Heart right ventricle (tissue), 16 donors: ENCODE data around the gene GABRG1. TPM values are rescaled to one million over a fixed set of nuclear protein-coding genes. Genes with fewer than 3 reads are reported as not detected.

ENCODE experiments used
- ATAC-seq, 8 donors: fragments of 200-7000 bp; cut with Tn5 transposase; one replicate each; pipeline ENCODE4 v1.9.1; 2020; ENCODE audit warnings: mild to moderate bottlenecking in 8 of 8, moderate library complexity in 8 of 8, moderate number of reproducible peaks in 1 of 8
- DNase-seq, 2 donors: peaks; one replicate each; pipeline ENCODE4 v3.0.0-alpha.2; 2020
- H3K27ac ChIP-seq, 10 donors: fragments of 200-600 bp; sonication (generic) in 2 of 10; one replicate each; pipeline versions ENCODE4 v1.5.0 to v1.8.0; 2020 to 2022; ENCODE audit warnings: mild to moderate bottlenecking in 3 of 10
- H3K27me3 ChIP-seq, 7 donors: fragments of 200-600 bp; one replicate each; pipeline ENCODE4 v1.8.0; 2021 to 2022; ENCODE audit warnings: mild to moderate bottlenecking in 2 of 7
- H3K36me3 ChIP-seq, 9 donors: fragments of 200-600 bp; sonication (generic) in 1 of 9; one replicate each; pipeline versions ENCODE4 v1.5.0 to v1.8.0; 2020 to 2022; ENCODE audit warnings: mild to moderate bottlenecking in 2 of 9
- H3K4me1 ChIP-seq, 9 donors: fragments of 200-600 bp; sonication (generic) in 1 of 9; one replicate each; pipeline versions ENCODE4 v1.5.0 to v1.8.0; 2020 to 2022; ENCODE audit warnings: mild to moderate bottlenecking in 4 of 9
- H3K4me3 ChIP-seq, 10 donors: fragments of 200-600 bp; sonication (generic) in 2 of 10; one replicate each; pipeline versions ENCODE4 v1.5.0 to v1.8.0; 2020 to 2022; ENCODE audit warnings: mild to moderate bottlenecking in 7 of 10, moderate library complexity in 2 of 10
- H3K9me3 ChIP-seq, 11 donors: fragments of 200-600 bp in 10 of 11; sonication (generic) in 2 of 11; one replicate each; pipeline versions ENCODE4 v1.5.0 to v1.8.0; 2013 to 2022; ENCODE audit warnings: mild to moderate bottlenecking in 2 of 11, control low read depth in 1 of 11, moderate library complexity in 1 of 11
- CTCF ChIP-seq, 9 donors: fragments of 200-600 bp; sonication (generic) in 2 of 9; IDR thresholded peaks; one replicate each; pipeline versions ENCODE4 v1.5.0 to v1.8.0; 2021 to 2022; ENCODE audit warnings: antibody characterized with exemption in 9 of 9, mild to moderate bottlenecking in 5 of 9, moderate library complexity in 1 of 9
- WGBS, 2 donors: extraction: QIAGEN DNeasy Blood & Tissue Kit; methylation state at CpG; one replicate each; pipeline ENCODE4 v1.1.7; 2013; ENCODE audit warnings: inconsistent platforms in 1 of 2; 5-methylcytosine and 5-hydroxymethylcytosine counted together
- intact Hi-C, 10 donors: fragments of 100-400 bp; cut with DNase I; formaldehyde crosslinking; loops; one replicate each; pipeline versions ENCODE4 v1.11.1 to v1.14.2; 2022
- polyA plus RNA-seq, 2 donors: library from polyadenylated mRNA; stranded (reverse); fragments of 200-250 nt; gene quantifications; one replicate each; pipeline ENCODE4 v1.2.3, GENCODE V29; 2013
- total RNA-seq, 10 donors: library from RNA; stranded (reverse); fragmentation: NEBNext Ultra II Directional in 3 of 10; extraction: Animal tissue kit (Norgen Biotek cat#: 25700) in 3 of 10; gene quantifications; one replicate each; pipeline versions ENCODE4 v1.2.1 to v1.2.4, GENCODE V29; 2021 to 2023
- donor health status: Arrhythmogenic right ventricular cardiomyopathy.
- donor health status: ischemic (EF 13 %, LVEDD 7.1; RV severe dilation, severe dysfunction).
- donor health status: healthy with polysubstance abuse.
- donor health status: DM: no; HTN: yes; CAD: no.
- donor health status: DM: no; HTN: no; CAD: no.
- donor health status: ischemic (EF 25% LVEDD 6.9; RV normal size, moderate dysfunction).
- donor health status: ischemic (EF 25% LVEDD 5.7; RV mildly dilated, moderate dysfunction).
- donor health status: healthy.
- donor health status: DM: yes; HTN: yes; CAD: no.
- donor health status: Ischemic cardiomyopathy.
- donor health status: ischemic (EF 35%, LVEDD 5.7; RV mildly dilated, moderate dysfunction).
- donor health status: nonischemic (EF 11% LVEDD 7.7; RV severe dilation, severe dysfunction).
- donor health status: DM: yes; HTN: yes; CAD: no.
- donor health status: PGD.
- donor health status: ischemic (EF 29% LVEDD 5.4; RV normal size, mild dysfunction).
- donor health status: nonischemic (EF 23%, LVEDD 6.1; RV moderate dilation, normal function).

GABRG1 gene
- total and polyA plus RNA-seq, 12 donors: not detected

- intact Hi-C loops: no loop called here
- TF ChIP-seq CTCF (IDR thresholded peaks at IDR 0.05): no peak
- Histone ChIP-seq H3K4me3 (no peak overlapping the region), H3K27ac (no peak overlapping the region), H3K4me1 (no peaks in the 10 kb centered on the region), H3K27me3 (no peaks in the 10 kb centered on the region), H3K36me3 (no peaks in the 10 kb centered on the region), H3K9me3 (peaks cover 0 to 13% (median 0%) of the 10 kb centered on the region in 11 donors)
- DNase-seq (no peak), ATAC-seq (no peak)
- WGBS, 2 donors: 87 to 88% methylated on average over 1 of the region's 1 CpG
Measured at GRCh38 chr4:45987858-45988257, 136.0 kb downstream of the GABRG1 start.
